Testis (tissue), 3 donors: ENCODE results near the gene TFB2M. TPM values are rescaled to one million over a fixed set of nuclear protein-coding genes. Genes with fewer than 3 reads are reported as not detected.
A peak's percentile ranks its signal among the peaks of the same experiment; 100 is the strongest.

Experiments
- DNase-seq: peaks from one replicate; pipeline ENCODE4 v3.0.0-alpha.2; 2019
- H3K27ac ChIP-seq, 2 donors: fragments of 200-600 bp; sonication (generic); one replicate each; pipeline ENCODE4 v1.5.1; 2019
- H3K27me3 ChIP-seq: fragments of 200-600 bp; sonication (generic); one replicate; pipeline ENCODE4 v1.5.1; 2019
- H3K36me3 ChIP-seq: fragments of 200-600 bp; sonication (generic); one replicate; pipeline ENCODE4 v1.5.1; 2017; ENCODE audit warnings: low read depth; ENCODE audit errors: missing control alignments
- H3K4me1 ChIP-seq: fragments of 200-600 bp; sonication (generic); one replicate; pipeline ENCODE4 v1.5.1; 2019
- H3K4me3 ChIP-seq, 2 donors: fragments of 200-600 bp; sonication (generic); one replicate each; pipeline ENCODE4 v1.5.1; 2017 to 2019
- H3K9me3 ChIP-seq: fragments of 200-600 bp; sonication (generic); one replicate; pipeline ENCODE4 v1.5.1; 2017
- POLR2A ChIP-seq: fragments of 450-650 bp; IDR thresholded peaks from one replicate; pipeline ENCODE4 v1.6.1; 2017; ENCODE audit warnings: antibody characterized with exemption, mild to moderate bottlenecking, moderate library complexity
- WGBS, 2 donors: methylation state at CpG; one replicate each; pipeline ENCODE4 v1.1.5; 2018; 5-methylcytosine and 5-hydroxymethylcytosine counted together
- intact Hi-C: fragments of 100-400 bp; cut with DNase I; formaldehyde crosslinking; loops from one replicate; pipeline ENCODE4 v1.15.1; 2023; ENCODE audit warnings: low total_unique reads
- polyA plus RNA-seq: library from polyadenylated mRNA; stranded (reverse); fragments of 350-450 nt; fragmentation: Illumina TruSeq; extraction: RNeasy Lipid Tissue Mini Kit (QIAGEN cat#74804); gene quantifications from one replicate; pipeline ENCODE4 v1.2.3, GENCODE V29; 2014; ENCODE audit warnings: low read depth, low replicate concordance; ENCODE audit not compliant: insufficient read depth
- total RNA-seq, 2 donors: library from RNA; depleted of rRNA; stranded (reverse); fragments of >200 nt; gene quantifications; one replicate each; pipeline ENCODE4 v1.2.3, GENCODE V29; 2016
- TF ChIP-seq, protein P1 (sequence below), 3 experiments: fragments of 450-650 bp in 2 of 3; fragments of 200-600 bp in 1 of 3; sonication (generic) in 1 of 3; IDR thresholded peaks; one replicate each; pipeline ENCODE4 v1.5.1; 2016 to 2019; ENCODE audit warnings: antibody characterized with exemption in 3 of 3, mild to moderate bottlenecking in 2 of 3, moderate library complexity in 1 of 3

Gene TFB2M
- total and polyA plus RNA-seq, 3 donors from 2014 or later, result 15.7 to 20.0 (median 19.8) TPM

DNA sequence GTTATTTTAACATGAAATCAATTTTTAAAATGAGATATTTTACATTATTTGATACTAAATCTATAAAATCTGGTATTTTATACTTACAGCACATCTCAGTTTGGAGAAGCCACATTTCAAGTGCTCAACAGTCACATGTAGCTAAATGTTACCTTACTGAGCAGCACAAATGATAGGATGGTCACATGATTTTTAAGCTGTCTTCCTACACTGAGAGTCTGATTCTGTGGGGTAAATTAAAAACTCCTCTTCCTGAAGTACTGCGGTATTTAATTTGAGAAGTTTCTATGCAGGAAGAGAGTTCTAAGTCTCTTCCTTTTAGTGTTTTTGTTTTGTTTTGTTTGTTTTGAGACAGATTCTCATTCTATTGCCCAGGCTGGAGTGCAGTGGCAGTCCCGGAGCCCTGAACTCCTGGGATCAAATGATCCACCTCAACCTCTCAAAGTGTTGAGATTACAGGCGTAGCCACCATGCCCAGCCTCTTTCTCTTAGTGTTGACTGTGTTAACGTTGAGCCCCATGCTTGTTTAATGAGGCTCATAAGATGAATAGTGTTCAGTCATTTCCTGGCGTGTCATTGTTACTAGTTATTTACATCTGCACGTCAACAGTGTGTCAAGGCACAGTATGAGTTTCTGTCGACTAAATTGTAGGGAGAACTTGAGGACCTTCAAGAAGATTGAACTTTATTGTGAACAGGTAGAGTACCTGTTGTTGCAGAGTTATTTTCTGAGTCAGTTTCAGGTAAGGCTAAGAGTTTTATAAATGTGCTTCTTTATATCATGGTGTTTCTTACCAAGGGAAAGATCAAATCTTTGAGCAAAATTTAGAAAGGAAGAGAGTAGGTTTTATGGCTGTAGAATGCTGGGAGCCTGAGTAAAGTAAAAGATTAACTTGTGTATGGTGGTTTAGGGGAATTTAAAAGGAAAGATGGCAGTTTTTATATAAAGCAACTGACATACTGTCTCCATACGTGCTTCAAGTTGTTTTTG, 3.5 kb upstream of the TFB2M start:
- peaks cover 25% of the 10 kb centered on the region for H3K4me1 ChIP-seq
- H3K27me3 ChIP-seq, result no peaks in the 10 kb centered on the region
- peak overlapping the region in 1 of 2 donors; percentile 11 for H3K4me3 ChIP-seq
- intact Hi-C loops, result no loop called here
- H3K27ac ChIP-seq, result peak overlapping the region; percentile 95 to 97
- no peak for DNase-seq
- no peaks in the 10 kb centered on the region for H3K36me3 ChIP-seq
- TF ChIP-seq POLR2A, result no peak
- TF ChIP-seq, protein P1, sequence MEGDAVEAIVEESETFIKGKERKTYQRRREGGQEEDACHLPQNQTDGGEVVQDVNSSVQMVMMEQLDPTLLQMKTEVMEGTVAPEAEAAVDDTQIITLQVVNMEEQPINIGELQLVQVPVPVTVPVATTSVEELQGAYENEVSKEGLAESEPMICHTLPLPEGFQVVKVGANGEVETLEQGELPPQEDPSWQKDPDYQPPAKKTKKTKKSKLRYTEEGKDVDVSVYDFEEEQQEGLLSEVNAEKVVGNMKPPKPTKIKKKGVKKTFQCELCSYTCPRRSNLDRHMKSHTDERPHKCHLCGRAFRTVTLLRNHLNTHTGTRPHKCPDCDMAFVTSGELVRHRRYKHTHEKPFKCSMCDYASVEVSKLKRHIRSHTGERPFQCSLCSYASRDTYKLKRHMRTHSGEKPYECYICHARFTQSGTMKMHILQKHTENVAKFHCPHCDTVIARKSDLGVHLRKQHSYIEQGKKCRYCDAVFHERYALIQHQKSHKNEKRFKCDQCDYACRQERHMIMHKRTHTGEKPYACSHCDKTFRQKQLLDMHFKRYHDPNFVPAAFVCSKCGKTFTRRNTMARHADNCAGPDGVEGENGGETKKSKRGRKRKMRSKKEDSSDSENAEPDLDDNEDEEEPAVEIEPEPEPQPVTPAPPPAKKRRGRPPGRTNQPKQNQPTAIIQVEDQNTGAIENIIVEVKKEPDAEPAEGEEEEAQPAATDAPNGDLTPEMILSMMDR (IDR thresholded peaks at IDR 0.05), result no peak
- no peaks in the 10 kb centered on the region for H3K9me3 ChIP-seq
- 58 to 59% methylated on average over 8 of the region's 8 CpGs for WGBS, 2 donors

GRCh38 chr1:246567646-246568235, 1.7 kb upstream of the TFB2M start:
- H3K27me3 ChIP-seq, result no peaks in the 10 kb centered on the region
- no peaks in the 10 kb centered on the region for H3K9me3 ChIP-seq
- peaks cover 27% of the 10 kb centered on the region for H3K4me1 ChIP-seq
- H3K36me3 ChIP-seq, result no peaks in the 10 kb centered on the region
- intact Hi-C loops, result no loop called here
- H3K4me3 ChIP-seq, result peak overlapping the region; percentile 76 to 100
- H3K27ac ChIP-seq, result peak overlapping the region; percentile 95 to 97
- WGBS, 2 donors, result 25 to 26% methylated on average over 4 of the region's 4 CpGs
- TF ChIP-seq, protein P1 (IDR thresholded peaks at IDR 0.05), result no peak
- TF ChIP-seq POLR2A, result no peak
- DNase-seq, result no peak

GRCh38 chr1:246566813-246567645, 968 bp upstream of the TFB2M start:
- Histone ChIP-seq H3K27ac (peak overlapping the region; percentile 95 to 97), H3K9me3 (no peaks in the 10 kb centered on the region), H3K4me1 (peaks cover 24% of the 10 kb centered on the region), H3K36me3 (no peaks in the 10 kb centered on the region), H3K4me3 (peak overlapping the region; percentile 76 to 100), H3K27me3 (no peaks in the 10 kb centered on the region)
- WGBS, 2 donors, result 1 to 2% methylated on average over 25 of the region's 25 CpGs
- peak; percentile 55 for DNase-seq
- TF ChIP-seq, protein P1 (IDR thresholded peaks at IDR 0.05), result no peak
- intact Hi-C loops, result no loop called here

GRCh38 chr1:246565751-246566127, 322 bp downstream of the TFB2M start:
- peak overlapping the region; percentile 95 to 97 for H3K27ac ChIP-seq
- H3K36me3 ChIP-seq, result no peaks in the 10 kb centered on the region
- TF ChIP-seq, protein P1 (IDR thresholded peaks at IDR 0.05), result no peak
- no peak for TF ChIP-seq POLR2A
- WGBS, 2 donors, result 1% methylated on average over 14 to 25 of the region's 25 CpGs
- no peak for DNase-seq
- H3K27me3 ChIP-seq, result no peaks in the 10 kb centered on the region
- H3K4me1 ChIP-seq, result peaks cover 13% of the 10 kb centered on the region
- H3K9me3 ChIP-seq, result no peaks in the 10 kb centered on the region
- intact Hi-C loops, result no loop called here
- peak overlapping the region; percentile 91 to 100 for H3K4me3 ChIP-seq
